Adrenal gland (tissue), 5 donors: ENCODE results near the gene DCTN2.

Experiments used
- CTCF ChIP-seq, 6 experiments: fragments of 450-650 bp in 4 of 6; fragments of 200-600 bp in 2 of 6; sonication (generic) in 1 of 6; IDR thresholded peaks; 1 replicate in 5 of 6; 2 replicates in 1 of 6; pipeline versions ENCODE4 v1.5.1 to v1.8.0; 2016 to 2021; ENCODE audit warnings: antibody characterized with exemption in 6 of 6, mild to moderate bottlenecking in 2 of 6, moderate library complexity in 1 of 6
- POLR2A ChIP-seq, 2 donors: fragments of 450-650 bp; IDR thresholded peaks; one replicate each; pipeline ENCODE4 v1.6.1; 2017; ENCODE audit warnings: antibody characterized with exemption in 2 of 2, mild to moderate bottlenecking in 2 of 2, moderate library complexity in 1 of 2
- donor health status: DM: no; HTN: no; CAD: no.

- TF ChIP-seq CTCF (IDR thresholded peaks at IDR 0.05) (no peak), POLR2A (IDR thresholded peaks at IDR 0.05) (no peak)
These were observed 22.9 kb upstream of the DCTN2 start for GRCh38 chr12:57569858-57570257.
